OCI-LY7 (cell line): ENCODE data around the gene ZNF609. TPM values are rescaled to one million over a fixed set of nuclear protein-coding genes. Genes with fewer than 3 reads are reported as not detected.

Experiments
- BruUV-seq: library from RNA; stranded (reverse); fragments of 400-500 nt; replicated peaks from 2 replicates; lab custom pipeline; 2021; lab: Mats Ljungman, UMichigan
- CTCF ChIA-PET: fragments of 300-600 bp; sonication (Branson Sonifier 250); formaldehyde crosslinking; loops from one replicate; lab custom pipeline; 2022; ENCODE audit warnings: antibody characterized with exemption; ENCODE audit not compliant: unreplicated experiment; lab: Charles Lee
- POLR2A ChIA-PET: fragments of 300-600 bp; sonication (Branson Sonifier 250); formaldehyde crosslinking; loops from one replicate; lab custom pipeline; 2022; ENCODE audit warnings: antibody characterized with exemption; lab: Charles Lee
- DNase-seq: peaks from one replicate; pipeline ENCODE4 v3.0.0-alpha.2; 2015; ENCODE audit warnings: low spot score
- H2AFZ ChIP-seq: fragments of 200-600 bp; sonication (generic), shearing (Covaris generic); 2 replicates; pipeline ENCODE4 v1.6.1; 2014; ENCODE audit warnings: mild to moderate bottlenecking, antibody characterized with exemption, low read length, moderate library complexity
- H3K27ac ChIP-seq: fragments of 200-600 bp; sonication (generic); 2 replicates; pipeline ENCODE4 v1.5.1; 2014; ENCODE audit warnings: mixed run types, low read depth, mild to moderate bottlenecking, moderate library complexity, low read length, inconsistent platforms; ENCODE audit not compliant: poor library complexity, severe bottlenecking
- H3K36me3 ChIP-seq: fragments of 200-600 bp; sonication (generic); 2 replicates; pipeline ENCODE4 v1.6.1; 2014; ENCODE audit warnings: mild to moderate bottlenecking, antibody characterized with exemption, low read length, moderate library complexity, mixed read lengths; ENCODE audit not compliant: insufficient read depth
- H3K4me1 ChIP-seq: fragments of 200-600 bp; sonication (generic); 2 replicates; pipeline ENCODE4 v1.5.1; 2014; ENCODE audit warnings: mild to moderate bottlenecking, low read length; ENCODE audit not compliant: insufficient read depth, poor library complexity, severe bottlenecking
- H3K4me2 ChIP-seq: fragments of 200-600 bp; sonication (generic); 2 replicates; pipeline ENCODE4 v1.6.1; 2014; ENCODE audit warnings: mild to moderate bottlenecking, low read length
- H3K4me3 ChIP-seq: fragments of 200-600 bp; sonication (generic); 2 replicates; pipeline ENCODE4 v1.5.1; 2014; ENCODE audit warnings: mild to moderate bottlenecking, low read depth, low read length; ENCODE audit not compliant: poor library complexity, severe bottlenecking
- H3K79me2 ChIP-seq: fragments of 200-600 bp; sonication (generic); 2 replicates; pipeline ENCODE4 v1.6.1; 2016; ENCODE audit warnings: low read depth, mild to moderate bottlenecking, low read length, moderate library complexity, mixed read lengths; ENCODE audit not compliant: insufficient read depth
- H3K9me2 ChIP-seq: fragments of 200-600 bp; sonication (generic); 2 replicates; pipeline ENCODE4 v1.6.1; 2016; ENCODE audit warnings: mild to moderate bottlenecking, low read length, mixed read lengths; ENCODE audit not compliant: insufficient read depth
- H3K9me3 ChIP-seq: fragments of 200-600 bp; sonication (generic); 2 replicates; pipeline ENCODE4 v1.6.1; 2014; ENCODE audit warnings: mild to moderate bottlenecking, mixed run types, low read length, mixed read lengths
- H4K20me1 ChIP-seq: fragments of 200-600 bp; sonication (generic); 2 replicates; pipeline ENCODE4 v1.6.1; 2014; ENCODE audit warnings: mild to moderate bottlenecking, antibody characterized with exemption, low read length, moderate library complexity, mixed read lengths; ENCODE audit not compliant: insufficient read depth
- CTCF ChIP-seq: fragments of 200-600 bp; sonication (generic); conservative IDR thresholded peaks from 2 replicates; pipeline ENCODE4 v1.5.1; 2014; ENCODE audit warnings: mild to moderate bottlenecking, antibody characterized with exemption, low read length, moderate library complexity, mixed read lengths
- EZH2phosphoT487 ChIP-seq: fragments of 200-600 bp; sonication (generic); IDR thresholded peaks from 2 replicates; pipeline ENCODE4 v1.6.1; 2018; ENCODE audit warnings: low read depth, borderline replicate concordance, mild to moderate bottlenecking, mixed run types, antibody characterized with exemption, low read length, moderate library complexity, mixed read lengths
- intact Hi-C: fragments of 100-400 bp; cut with micrococcal nuclease; formaldehyde crosslinking; loops from one replicate; pipeline ENCODE4 v1.10.0; 2022; ENCODE audit not compliant: unreplicated experiment
- total RNA-seq, 2 experiments: library from RNA; depleted of rRNA in 1 of 2; stranded (reverse); fragments of >200 nt in 1 of 2; shearing (Covaris generic) in 1 of 2; gene quantifications; 2 replicates each; pipeline ENCODE4 v1.2.3, GENCODE V29; 2014 to 2022

Gene ZNF609
- total RNA-seq, 2 experiments from 2014 or later = 17.2 to 35.1 TPM

- BruUV-seq = no TSS peak
- no peaks in the 10 kb centered on the region for H3K9me3 ChIP-seq
- CTCF ChIA-PET = interaction anchor here (0.6 kb wide), 1 partner anchor 22 kb away, joined by 3 read pairs; no protein-coding TSS in a partner anchor
- H3K9me2 ChIP-seq = no peaks in the 10 kb centered on the region
- H3K4me1 ChIP-seq = peaks cover 39% of the 10 kb centered on the region
- H4K20me1 ChIP-seq = peaks cover 9% of the 10 kb centered on the region; the same call in 1 of the 2 replicates
- POLR2A ChIA-PET = interaction anchor here (0.5 to 1.8 kb wide), 8 partner anchors 8 to 255 kb away, joined by 3 to 8 read pairs (median 4); no protein-coding TSS in a partner anchor
- H3K4me2 ChIP-seq = peak overlapping the region; percentile 52
- H3K27ac ChIP-seq = peak overlapping the region; percentile 28
- no peak for TF ChIP-seq EZH2phosphoT487
- no peak for TF ChIP-seq CTCF
- no peak overlapping the region for H3K4me3 ChIP-seq
- peaks cover 53% of the 10 kb centered on the region; the same call in 1 of the 2 replicates for H3K36me3 ChIP-seq
- DNase-seq = peak; percentile 5
- H3K79me2 ChIP-seq = peaks cover 19% of the 10 kb centered on the region; the same call in 1 of the 2 replicates
- intact Hi-C loops = no loop called here
- H2AFZ ChIP-seq = no peak overlapping the region
Observed at GRCh38 chr15:64503197-64503596, 42.8 kb downstream of the ZNF609 start.

GRCh38 chr15:64503640-64504039 lies 43.3 kb downstream of the ZNF609 start:
- ChIA-PET CTCF (interaction anchor here (0.6 kb wide), 1 partner anchor 22 kb away, joined by 3 read pairs; no protein-coding TSS in a partner anchor), POLR2A (interaction anchor here (0.6 to 1.8 kb wide), 7 partner anchors 9 to 148 kb away, joined by 3 to 8 read pairs (median 4); no protein-coding TSS in a partner anchor)
- H3K4me3 ChIP-seq = no peak overlapping the region
- H3K4me2 ChIP-seq = peak overlapping the region; percentile 52
- BruUV-seq = no TSS peak
- peak overlapping the region; percentile 28 for H3K27ac ChIP-seq
- H3K79me2 ChIP-seq = peaks cover 22% of the 10 kb centered on the region; the same call in 1 of the 2 replicates
- H2AFZ ChIP-seq = no peak overlapping the region
- H3K4me1 ChIP-seq = peaks cover 43% of the 10 kb centered on the region
- TF ChIP-seq CTCF = no peak
- no peak for TF ChIP-seq EZH2phosphoT487
- intact Hi-C loops = no loop called here
- peaks cover 53% of the 10 kb centered on the region; the same call in 1 of the 2 replicates for H3K36me3 ChIP-seq
- H3K9me2 ChIP-seq = no peaks in the 10 kb centered on the region
- peak; percentile 14 for DNase-seq
- H4K20me1 ChIP-seq = peaks cover 9% of the 10 kb centered on the region; the same call in 1 of the 2 replicates
- H3K9me3 ChIP-seq = no peaks in the 10 kb centered on the region

GRCh38 chr15:64507293-64507802 lies 47.0 kb downstream of the ZNF609 start:
- H3K4me1 ChIP-seq = peaks cover 46% of the 10 kb centered on the region
- peaks cover 9% of the 10 kb centered on the region; the same call in 1 of the 2 replicates for H4K20me1 ChIP-seq
- H3K9me2 ChIP-seq = no peaks in the 10 kb centered on the region
- H2AFZ ChIP-seq = no peak overlapping the region
- H3K4me2 ChIP-seq = peak overlapping the region; percentile 67
- POLR2A ChIA-PET = interaction anchor here (0.5 to 2.4 kb wide), 6 partner anchors 8 to 69 kb away, joined by 3 to 7 read pairs (median 4); no protein-coding TSS in a partner anchor
- DNase-seq = peak; percentile 62
- TF ChIP-seq EZH2phosphoT487 = no peak
- TF ChIP-seq CTCF = no peak
- no peaks in the 10 kb centered on the region for H3K9me3 ChIP-seq
- H3K27ac ChIP-seq = peak overlapping the region; percentile 58
- intact Hi-C loops = no loop called here
- peak overlapping the region; percentile 28 for H3K4me3 ChIP-seq
- no TSS peak for BruUV-seq
- peaks cover 38% of the 10 kb centered on the region; the same call in 1 of the 2 replicates for H3K79me2 ChIP-seq
- CTCF ChIA-PET = interaction anchor here (0.6 kb wide), 1 partner anchor 197 kb away, joined by 3 read pairs; no protein-coding TSS in a partner anchor
- H3K36me3 ChIP-seq = peaks cover 32% of the 10 kb centered on the region; the same call in 1 of the 2 replicates
